ENCODE data around the gene IGF2R. TPM values are rescaled to one million over a fixed set of nuclear protein-coding genes. Genes with fewer than 3 reads are reported as not detected.

Gene IGF2R
- total and polyA plus RNA-seq, 2 of the 13 experiments (the other 11 are each of a cell fraction or from before 2014, with no cell fraction given) = 38.3 to 70.0 TPM

DNA sequence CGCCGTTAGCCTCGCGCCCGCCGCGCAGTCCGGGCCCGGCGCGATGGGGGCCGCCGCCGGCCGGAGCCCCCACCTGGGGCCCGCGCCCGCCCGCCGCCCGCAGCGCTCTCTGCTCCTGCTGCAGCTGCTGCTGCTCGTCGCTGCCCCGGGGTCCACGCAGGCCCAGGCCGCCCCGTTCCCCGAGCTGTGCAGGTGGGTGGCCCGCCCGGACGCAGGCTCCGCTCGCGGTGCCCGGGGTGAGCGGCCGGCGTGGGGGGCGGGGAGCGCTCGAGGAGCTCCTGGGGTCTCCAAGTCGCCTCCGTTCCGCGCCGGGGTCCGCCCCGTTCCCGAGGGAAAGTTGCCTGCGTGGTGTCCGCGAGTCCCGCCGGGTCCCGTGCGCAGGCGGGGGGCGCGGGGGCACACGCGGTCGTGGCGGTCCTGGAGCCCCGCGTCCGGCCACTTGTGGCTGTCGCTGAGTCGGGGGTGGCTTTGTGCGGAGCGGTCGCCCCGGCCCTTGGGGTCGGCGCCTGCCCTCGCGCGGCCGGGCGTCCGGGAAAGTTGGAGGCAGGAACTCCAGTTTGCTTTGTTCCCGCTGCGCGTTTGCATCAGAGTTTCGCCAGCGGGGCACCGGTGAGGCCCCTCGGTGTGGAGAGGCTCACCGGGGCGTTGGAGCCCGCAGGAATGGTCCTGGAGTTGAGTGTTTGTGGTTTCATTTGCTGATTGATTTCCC lies 476 bp downstream of the IGF2R start (continued):
- TF ChIP-seq NFAT5 (CRISPR knock-in tag; IDR thresholded peaks at IDR 0.05) = 0 out of 2 replicates have a peak, but pooled peaks have one; percentile 43
- no peak; the same call in 1 of the 2 replicates for TF ChIP-seq IRF2 (CRISPR knock-in tag; IDR thresholded peaks at IDR 0.05)
- TF ChIP-seq ZNF510 (CRISPR knock-in tag; IDR thresholded peaks at IDR 0.05; ENCODE audit: low read depth) = no peak
- TF ChIP-seq GATAD2A (CRISPR knock-in tag; IDR thresholded peaks at IDR 0.05) = no peak
- no peak for TF ChIP-seq NR2F1 (CRISPR knock-in tag; IDR thresholded peaks at IDR 0.05)
- TF ChIP-seq, protein P1, sequence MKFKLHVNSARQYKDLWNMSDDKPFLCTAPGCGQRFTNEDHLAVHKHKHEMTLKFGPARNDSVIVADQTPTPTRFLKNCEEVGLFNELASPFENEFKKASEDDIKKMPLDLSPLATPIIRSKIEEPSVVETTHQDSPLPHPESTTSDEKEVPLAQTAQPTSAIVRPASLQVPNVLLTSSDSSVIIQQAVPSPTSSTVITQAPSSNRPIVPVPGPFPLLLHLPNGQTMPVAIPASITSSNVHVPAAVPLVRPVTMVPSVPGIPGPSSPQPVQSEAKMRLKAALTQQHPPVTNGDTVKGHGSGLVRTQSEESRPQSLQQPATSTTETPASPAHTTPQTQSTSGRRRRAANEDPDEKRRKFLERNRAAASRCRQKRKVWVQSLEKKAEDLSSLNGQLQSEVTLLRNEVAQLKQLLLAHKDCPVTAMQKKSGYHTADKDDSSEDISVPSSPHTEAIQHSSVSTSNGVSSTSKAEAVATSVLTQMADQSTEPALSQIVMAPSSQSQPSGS (CRISPR knock-in tag; IDR thresholded peaks at IDR 0.05) = 0 out of 2 replicates have a peak, but pooled peaks have one; percentile 11
- TF ChIP-seq REXO4 (CRISPR knock-in tag; IDR thresholded peaks at IDR 0.05; ENCODE audit: borderline replicate concordance) = 0 out of 2 replicates have a peak, but pooled peaks have one; percentile 48
- TF ChIP-seq RNF2 (conservative IDR thresholded peaks at IDR 0.05; ENCODE audit: low read depth) = 0 out of 2 replicates have a peak, but pooled peaks have one; percentile 34
- TF ChIP-seq RFX1 (IDR thresholded peaks at IDR 0.05) = no peak
- TF ChIP-seq ZNF317 (CRISPR knock-in tag; IDR thresholded peaks at IDR 0.05) = no peak
- no peak for TF ChIP-seq NCOR1 (IDR thresholded peaks at IDR 0.05; ENCODE audit: borderline replicate concordance, low read length)
- TF ChIP-seq GATAD1 (CRISPR knock-in tag; IDR thresholded peaks at IDR 0.05) = no peak
- TF ChIP-seq ZNF788 (CRISPR knock-in tag; IDR thresholded peaks at IDR 0.05; ENCODE audit: borderline replicate concordance) = no peak; the same call in 1 of the 2 replicates
- TF ChIP-seq NRL (CRISPR knock-in tag; IDR thresholded peaks at IDR 0.05; ENCODE audit: borderline replicate concordance) = 0 out of 2 replicates have a peak, but pooled peaks have one; percentile 53
- no peak for TF ChIP-seq CEBPG (CRISPR knock-in tag; IDR thresholded peaks at IDR 0.05)
- TF ChIP-seq HOXD1 (CRISPR knock-in tag; IDR thresholded peaks at IDR 0.05) = no peak
- TF ChIP-seq GFI1 (CRISPR knock-in tag; IDR thresholded peaks at IDR 0.05; ENCODE audit: borderline replicate concordance) = no peak
- no peak for TF ChIP-seq SALL2 (CRISPR knock-in tag; IDR thresholded peaks at IDR 0.05)
- no peak for TF ChIP-seq RAD51 (IDR thresholded peaks at IDR 0.05; ENCODE audit: borderline replicate concordance)
- no peak; the same call in 1 of the 2 replicates for TF ChIP-seq ELF1 (CRISPR knock-in tag; IDR thresholded peaks at IDR 0.05)
- TF ChIP-seq POLR2A (IDR thresholded peaks at IDR 0.05; ENCODE audit: insufficient read depth in 1 of 2, low read depth in 2 of 2, low read length in 2 of 2) = peak in 1 of 2 experiments; percentile 36; a peak in 1 of 4 replicates
- TF ChIP-seq IKZF4 (CRISPR knock-in tag; IDR thresholded peaks at IDR 0.05; ENCODE audit: borderline replicate concordance, low read depth, not compliant biosample characterization) = no peak
- TF ChIP-seq, protein P2, sequence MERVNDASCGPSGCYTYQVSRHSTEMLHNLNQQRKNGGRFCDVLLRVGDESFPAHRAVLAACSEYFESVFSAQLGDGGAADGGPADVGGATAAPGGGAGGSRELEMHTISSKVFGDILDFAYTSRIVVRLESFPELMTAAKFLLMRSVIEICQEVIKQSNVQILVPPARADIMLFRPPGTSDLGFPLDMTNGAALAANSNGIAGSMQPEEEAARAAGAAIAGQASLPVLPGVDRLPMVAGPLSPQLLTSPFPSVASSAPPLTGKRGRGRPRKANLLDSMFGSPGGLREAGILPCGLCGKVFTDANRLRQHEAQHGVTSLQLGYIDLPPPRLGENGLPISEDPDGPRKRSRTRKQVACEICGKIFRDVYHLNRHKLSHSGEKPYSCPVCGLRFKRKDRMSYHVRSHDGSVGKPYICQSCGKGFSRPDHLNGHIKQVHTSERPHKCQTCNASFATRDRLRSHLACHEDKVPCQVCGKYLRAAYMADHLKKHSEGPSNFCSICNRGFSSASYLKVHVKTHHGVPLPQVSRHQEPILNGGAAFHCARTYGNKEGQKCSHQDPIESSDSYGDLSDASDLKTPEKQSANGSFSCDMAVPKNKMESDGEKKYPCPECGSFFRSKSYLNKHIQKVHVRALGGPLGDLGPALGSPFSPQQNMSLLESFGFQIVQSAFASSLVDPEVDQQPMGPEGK (CRISPR knock-in tag; IDR thresholded peaks at IDR 0.05) = 0 out of 2 replicates have a peak, but pooled peaks have one; percentile 4

Data from HepG2 (cell line).